Measurements from ENCODE around the gene RAB18.
"Not testable (repeated sequence)": the region's sequence is repeated elsewhere in the genome, so short reads cannot be mapped to it uniquely, and the experiment has no call there.

Gene RAB18

DNA sequence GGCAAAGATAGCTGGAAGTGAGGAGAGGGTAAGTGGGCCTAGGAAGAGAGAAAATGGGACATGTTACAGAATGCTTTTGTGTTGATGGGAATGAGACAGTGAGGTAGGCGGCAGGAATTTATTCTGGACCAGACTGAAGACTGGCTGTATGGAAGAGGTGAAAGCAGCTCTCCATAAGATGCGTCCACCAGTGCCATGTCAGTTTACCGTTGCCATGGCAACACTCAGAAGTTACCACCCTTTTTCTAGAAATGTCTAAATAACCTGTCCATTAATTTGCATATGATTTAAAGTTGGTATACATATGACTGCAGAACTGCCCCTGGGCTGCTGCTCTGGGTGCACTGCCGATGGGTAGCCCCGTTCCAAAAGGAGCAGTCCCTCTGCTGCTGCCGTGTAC lies 46.7 kb downstream of the RAB18 start:
- no peak for DNase-seq

DNA sequence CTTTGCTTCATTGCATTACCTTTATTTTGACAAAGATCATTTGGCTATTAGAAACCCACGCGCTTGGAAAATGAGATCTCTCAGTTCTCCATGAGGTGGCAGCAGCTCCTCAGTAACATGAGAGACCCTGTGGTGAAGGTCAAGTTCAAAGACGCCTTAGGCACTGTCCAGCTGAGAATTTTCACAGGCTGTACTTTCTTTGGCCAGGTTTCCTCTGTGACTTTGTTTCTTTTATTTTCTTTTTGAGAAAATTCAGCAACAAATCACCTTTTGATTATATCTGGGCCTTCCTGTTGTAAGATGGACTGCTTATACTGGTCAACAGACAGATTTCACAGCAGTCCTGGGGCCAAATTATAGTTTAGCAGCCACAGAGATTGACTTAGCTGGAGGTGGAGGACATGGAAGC lies 54.5 kb downstream of the RAB18 start:
- peak; percentile 50 for DNase-seq

DNA sequence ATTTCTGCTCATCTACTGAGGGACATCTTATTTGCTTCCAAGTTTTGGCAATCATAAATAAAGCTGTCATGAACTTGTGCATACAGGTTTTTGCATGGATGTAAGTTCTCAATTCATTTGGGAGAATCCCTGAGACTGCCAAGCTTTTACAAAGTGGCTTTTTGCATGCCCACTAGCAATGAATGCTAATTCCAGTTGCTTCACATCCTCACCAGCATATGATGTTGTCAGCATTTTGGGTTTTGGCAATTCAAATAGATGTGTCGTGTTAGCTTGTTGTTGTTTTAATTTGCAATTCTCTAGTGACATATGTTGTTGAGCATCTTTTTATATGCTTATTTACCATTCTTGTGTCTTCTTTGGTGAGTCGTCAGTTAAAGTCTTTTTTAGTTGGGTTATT lies 57.2 kb downstream of the RAB18 start:
- no peak for DNase-seq

- DNase-seq, result no peak
These were observed 60.3 kb downstream of the RAB18 start for GRCh38 chr10:27564398-27564797.

- no peak for DNase-seq
These were observed 60.8 kb downstream of the RAB18 start for GRCh38 chr10:27564880-27565279.

DNA sequence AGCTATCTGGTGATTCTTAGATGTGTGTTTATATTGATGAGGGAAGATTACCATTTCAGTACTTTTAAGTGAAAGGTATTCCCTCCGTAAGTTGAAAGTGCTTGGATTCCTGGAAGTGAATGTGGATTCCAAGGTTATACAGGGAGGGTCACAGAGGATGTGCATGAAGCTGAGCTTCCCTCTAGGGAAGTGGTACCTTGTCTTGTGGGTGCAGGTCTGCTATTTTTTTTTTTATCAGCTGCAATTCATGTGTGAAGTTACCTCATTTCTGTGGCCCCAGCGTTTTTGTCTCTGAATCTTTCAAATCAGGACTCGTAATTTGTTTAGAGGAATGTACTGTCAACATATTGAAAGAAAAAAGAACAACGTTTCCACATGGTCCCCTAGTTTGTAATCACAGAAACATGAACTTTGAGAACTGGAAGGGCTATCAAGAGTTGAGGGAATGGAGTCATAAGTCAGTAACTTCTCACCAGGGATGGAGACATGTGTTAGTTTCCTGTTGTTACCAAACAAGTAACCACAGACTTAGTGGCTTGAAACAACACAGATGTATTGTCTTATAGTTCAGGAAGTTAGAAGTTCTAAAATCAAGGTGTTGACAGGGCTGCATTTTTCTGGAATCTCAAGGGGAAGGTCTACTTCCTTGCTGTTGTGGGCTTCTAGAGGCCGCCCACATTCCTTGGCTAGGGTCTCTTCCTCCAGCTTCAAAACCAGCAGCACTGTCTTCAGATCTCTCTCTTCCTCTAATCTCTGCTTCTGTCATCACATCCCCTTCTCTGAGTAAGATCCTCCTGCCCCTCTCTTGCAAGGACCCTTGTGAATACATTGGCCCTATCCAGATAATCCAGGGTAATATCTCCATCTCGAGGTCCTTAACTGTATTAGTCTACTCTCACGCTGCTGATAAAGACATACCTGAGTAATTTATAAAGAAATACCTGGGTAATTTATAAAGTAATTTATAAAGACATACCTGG lies 64.4 kb downstream of the RAB18 start:
- no peak for DNase-seq

GRCh38 chr10:27569946-27570345 lies 65.8 kb downstream of the RAB18 start:
- DNase-seq, result no peak

DNA sequence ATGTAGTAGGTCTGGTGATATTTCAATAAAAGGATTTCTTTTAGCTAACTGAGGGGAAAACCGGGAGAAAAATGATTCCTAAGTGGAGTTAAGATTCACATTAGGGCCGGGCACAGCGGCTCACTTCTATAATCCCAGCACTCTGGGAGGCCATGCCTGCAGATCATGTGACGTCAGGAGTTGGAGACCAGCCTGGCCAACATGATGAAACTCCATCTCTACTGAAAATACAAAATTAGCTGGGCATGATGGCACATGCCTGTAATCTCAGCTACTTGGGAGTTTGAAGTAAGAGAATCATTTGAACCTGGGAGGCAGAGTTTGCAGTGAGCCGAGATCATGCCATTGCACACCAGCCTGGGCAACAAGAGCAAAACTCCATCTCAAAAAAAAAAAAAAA lies 72.9 kb downstream of the RAB18 start:
- not testable (repeated sequence) for DNase-seq

GRCh38 chr10:27578316-27578715 lies 74.2 kb downstream of the RAB18 start:
- DNase-seq, result no peak

DNA sequence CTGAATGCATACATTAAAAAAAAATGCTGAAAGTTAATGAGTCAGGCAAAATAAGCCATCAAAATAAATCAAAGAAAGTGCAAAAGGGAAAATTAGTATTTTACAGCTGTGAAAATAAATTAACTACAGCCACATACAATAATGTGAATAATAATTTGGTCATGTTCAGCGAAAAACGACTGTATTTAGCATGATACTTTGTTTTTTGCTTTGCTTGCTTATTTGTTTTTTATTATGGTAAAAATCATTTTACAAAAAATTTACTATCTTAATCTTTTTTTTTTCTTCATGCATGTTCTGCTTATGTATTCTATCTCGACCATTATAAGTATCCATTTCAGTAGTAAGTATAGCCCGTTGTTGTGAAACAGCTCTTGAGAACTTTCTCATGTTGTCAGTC lies 77.1 kb downstream of the RAB18 start:
- no peak for DNase-seq

DNA sequence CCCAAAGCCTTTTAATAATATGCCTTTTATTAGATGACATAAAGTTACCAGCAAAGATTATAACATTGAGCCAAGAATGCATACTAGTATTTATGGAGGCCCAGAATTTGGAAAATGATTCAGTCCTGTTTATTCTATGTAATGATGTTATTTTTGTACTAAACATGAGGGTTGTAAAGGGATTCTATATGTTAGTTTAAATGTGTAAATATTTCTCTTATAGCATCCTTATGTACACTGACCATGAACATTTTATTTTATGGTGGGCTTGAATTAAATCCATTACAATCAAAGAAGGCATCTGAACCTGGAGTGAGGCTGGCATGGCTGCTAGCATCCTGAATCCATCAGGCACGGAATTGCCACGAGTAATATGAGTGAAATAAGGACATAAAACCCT lies 80.2 kb downstream of the RAB18 start:
- no peak for DNase-seq

Measured in activated CD4-positive, alpha-beta T cell treated with anti-CD3 and anti-CD28 coated beads, Interleukin-10, Interleukin-2, amounts not matched to agents 100 ng/mL and 50 ng/mL, durations not matched to agents 16 hours and 8 hours (primary cell).